AG10803 (cell line): ENCODE measurements around the gene BRSK1.
A peak's percentile ranks its signal among the peaks of the same experiment; 100 is the strongest.
"Not testable (repeated sequence)": the region's sequence is repeated elsewhere in the genome, so short reads cannot be mapped to it uniquely, and the experiment has no call there.

ENCODE experiments used
- DNase-seq: peaks from one replicate; pipeline ENCODE4 v3.0.0; 2010; ENCODE audit warnings: low read depth
- H3K4me3 ChIP-seq: 2 replicates; pipeline ENCODE4 v1.5.1; 2011; ENCODE audit warnings: mild to moderate bottlenecking, low read length, control low read depth
- CTCF ChIP-seq: conservative IDR thresholded peaks from 2 replicates; pipeline ENCODE4 v1.5.1; 2011; ENCODE audit warnings: mild to moderate bottlenecking, low read length, control low read depth, inconsistent platforms

The BRSK1 gene

GRCh38 chr19:55321466-55322137 lies 37.8 kb downstream of the BRSK1 start:
- no peak for DNase-seq
- TF ChIP-seq CTCF, result no peak
- no peak overlapping the region for H3K4me3 ChIP-seq

- no peak for DNase-seq
- no peak for TF ChIP-seq CTCF
- no peak overlapping the region for H3K4me3 ChIP-seq
These were observed 38.5 kb downstream of the BRSK1 start for GRCh38 chr19:55322204-55322885.

- no peak for DNase-seq
- TF ChIP-seq CTCF, result no peak
- H3K4me3 ChIP-seq, result no peak overlapping the region
These were observed 40.9 kb downstream of the BRSK1 start for GRCh38 chr19:55324662-55325061.

GRCh38 chr19:55325172-55325571 lies 41.4 kb downstream of the BRSK1 start, which contains the start of gene TMEM150B:
Gene TMEM150B, minus strand, starts transcription at chr19:55325341. Its CDS starts 4,305 bp downstream, at chr19:55321036.
- no peak for DNase-seq
- no peak within 1 kb of the TSS for H3K4me3 ChIP-seq
- TF ChIP-seq CTCF, result no peak

- not testable (repeated sequence) for H3K4me3 ChIP-seq, DNase-seq
These were observed 45.0 kb downstream of the BRSK1 start for GRCh38 chr19:55328774-55329318.

GRCh38 chr19:55329791-55330190 lies 46.0 kb downstream of the BRSK1 start:
- not testable (repeated sequence) for H3K4me3 ChIP-seq
- peak; percentile 63 for DNase-seq

GRCh38 chr19:55333870-55334269 lies 50.1 kb downstream of the BRSK1 start:
- no peak for TF ChIP-seq CTCF
- no peak overlapping the region for H3K4me3 ChIP-seq
- DNase-seq, result no peak

- no peak overlapping the region for H3K4me3 ChIP-seq
- DNase-seq, result peak; percentile 85
- no peak for TF ChIP-seq CTCF
These were observed 52.3 kb downstream of the BRSK1 start for GRCh38 chr19:55336101-55336500.
